C4-2B (cell line): ENCODE data around the gene LYZL2.

Source experiments
- CTCF ChIP-seq: fragments of 450-650 bp; conservative IDR thresholded peaks from 2 replicates; pipeline ENCODE4 v1.5.1; 2017; ENCODE audit warnings: mild to moderate bottlenecking
- ZFX ChIP-seq: fragments of 450-650 bp; IDR thresholded peaks from 2 replicates; pipeline ENCODE4 v1.6.1; 2017

GRCh38 chr10:30630571-30630970 lies 1.0 kb upstream of the LYZL2 start:
- TF ChIP-seq CTCF (no peak), ZFX (no peak)
